Measurements from ENCODE around the gene FOXA3. TPM values are rescaled to one million over a fixed set of nuclear protein-coding genes. Genes with fewer than 3 reads are reported as not detected.
A peak's percentile ranks its signal among the peaks of the same experiment; 100 is the strongest.

Gene FOXA3
- total and polyA plus RNA-seq, 11 donors = 0.07 TPM; not detected in 10

- Histone ChIP-seq H3K4me1 (peaks cover 0 to 33% (median 13%) of the 10 kb centered on the region in 12 donors), H3K27ac (peak overlapping the region in 3 of 12 donors; percentile 2 to 45 (median 24)), H3K4me3 (peak overlapping the region in 9 of 12 donors; percentile 48 to 59 (median 56)), H3K9me3 (no peaks in the 10 kb centered on the region), H3K27me3 (peaks cover 0 to 17% (median 0%) of the 10 kb centered on the region in 9 donors), H3K36me3 (peaks cover 0 to 18% (median 13%) of the 10 kb centered on the region in 9 donors)
- TF ChIP-seq POLR2A (IDR thresholded peaks at IDR 0.05) (no peak), CTCF (IDR thresholded peaks at IDR 0.05) (no peak)
- intact Hi-C loops (cut with DNase I) = loop anchor here in 3 of 10 donors (5.0 kb wide), 1 partner anchor 66 kb away; no protein-coding TSS in a partner anchor
- 71 to 85% (median 75%) methylated on average over 11 to 18 of the region's 18 CpGs for WGBS, 4 donors
- ATAC-seq = peak in 3 of 4 donors; percentile 1 to 6 (median 1)
- DNase-seq = no peak
Observed at GRCh38 chr19:45816236-45817009, 47.7 kb upstream of the FOXA3 start.

- intact Hi-C loops (cut with DNase I) = loop anchor here in 3 of 10 donors (5.0 kb wide), 1 partner anchor 65 kb away; no protein-coding TSS in a partner anchor
- H3K4me3 ChIP-seq = no peak overlapping the region
- peak; percentile 83 to 90 (median 85) for ATAC-seq
- H3K36me3 ChIP-seq = peaks cover 0 to 22% (median 17%) of the 10 kb centered on the region in 9 donors
- WGBS, 4 donors = 20 to 25% (median 23%) methylated on average over 18 to 24 of the region's 24 CpGs
- H3K27me3 ChIP-seq = peaks cover 0 to 17% (median 0%) of the 10 kb centered on the region in 9 donors
- no peaks in the 10 kb centered on the region for H3K9me3 ChIP-seq
- H3K4me1 ChIP-seq = peaks cover 0 to 33% (median 13%) of the 10 kb centered on the region in 12 donors
- no peak for TF ChIP-seq POLR2A (IDR thresholded peaks at IDR 0.05)
- TF ChIP-seq CTCF (IDR thresholded peaks at IDR 0.05) = peak; percentile 93 to 99 (median 98)
- peak; percentile 89 to 96 (median 94) for DNase-seq
- H3K27ac ChIP-seq = no peak overlapping the region
Observed at GRCh38 chr19:45817010-45817724, 47.0 kb upstream of the FOXA3 start.

GRCh38 chr19:45817725-45818301 is 46.3 kb upstream of the FOXA3 start:
- WGBS, 4 donors = 69 to 82% (median 79%) methylated on average over 5 to 19 of the region's 19 CpGs
- Histone ChIP-seq H3K4me1 (peaks cover 0 to 33% (median 13%) of the 10 kb centered on the region in 12 donors), H3K27me3 (peaks cover 0 to 17% (median 0%) of the 10 kb centered on the region in 9 donors), H3K9me3 (no peaks in the 10 kb centered on the region), H3K27ac (no peak overlapping the region), H3K4me3 (no peak overlapping the region), H3K36me3 (peaks cover 0 to 29% (median 24%) of the 10 kb centered on the region in 9 donors)
- no peak for TF ChIP-seq POLR2A (IDR thresholded peaks at IDR 0.05)
- no peak for TF ChIP-seq CTCF (IDR thresholded peaks at IDR 0.05)
- no peak for DNase-seq
- intact Hi-C loops (cut with DNase I) = loop anchor here in 3 of 10 donors (5.0 kb wide), 1 partner anchor 64 kb away; no protein-coding TSS in a partner anchor
- peak in 2 of 4 donors; percentile 5 to 11 for ATAC-seq
